OCI-LY3 (cell line): Measurements from ENCODE around the gene HBS1L.

Source experiments
- H2AFZ ChIP-seq: fragments of 200-600, 300-600 bp; shearing (Covaris generic); 2 replicates; pipeline ENCODE4 v1.6.0; 2014; ENCODE audit warnings: antibody characterized with exemption, low read depth, low read length
- H3K27ac ChIP-seq: fragments of 200-600, 300-600 bp; sonication (generic); 2 replicates; pipeline ENCODE4 v1.5.1; 2014; ENCODE audit warnings: mild to moderate bottlenecking, low read length, moderate library complexity, mixed read lengths
- H3K27me3 ChIP-seq: fragments of 200-600, 300-600 bp; sonication (generic); 2 replicates; pipeline ENCODE4 v1.6.1; 2014; ENCODE audit warnings: low read depth, low read length, mixed read lengths
- H3K36me3 ChIP-seq: fragments of 200-600, 300-600 bp; sonication (generic); replicated peaks from 2 replicates; pipeline ENCODE3; 2014; ENCODE audit warnings: low read depth, low read length, mixed read lengths
- H3K4me1 ChIP-seq: fragments of 300-600, 200-600 bp; sonication (generic); 2 replicates; pipeline ENCODE4 v1.6.1; 2014; ENCODE audit warnings: low read length, mixed read lengths
- H3K4me2 ChIP-seq: fragments of 200-600, 300-600 bp; sonication (generic); 2 replicates; pipeline ENCODE4 v1.6.1; 2014; ENCODE audit warnings: low read length, mixed read lengths
- H3K4me3 ChIP-seq: fragments of 300-600, 200-600 bp; sonication (generic); 2 replicates; pipeline ENCODE4 v1.5.1; 2014; ENCODE audit warnings: antibody characterized with exemption, mild to moderate bottlenecking, low read length, moderate library complexity
- H3K79me2 ChIP-seq: fragments of 300-600, 200-600 bp; shearing (Covaris generic); 2 replicates; pipeline ENCODE4 v1.6.1; 2014; ENCODE audit warnings: mild to moderate bottlenecking, low read length, mixed read lengths
- H3K9ac ChIP-seq: fragments of 300-600, 200-600 bp; shearing (Covaris generic); 2 replicates; pipeline ENCODE4 v1.6.0; 2014; ENCODE audit warnings: mild to moderate bottlenecking, low read length, moderate library complexity
- H3K9me3 ChIP-seq: fragments of 200-600, 300-600 bp; shearing (Covaris generic); 2 replicates; pipeline ENCODE4 v1.6.1; 2014; ENCODE audit warnings: low read length, mixed read lengths; ENCODE audit not compliant: insufficient read depth
- H4K20me1 ChIP-seq: fragments of 200-600, 300-600 bp; sonication (generic); 2 replicates; pipeline ENCODE4 v1.6.1; 2016; ENCODE audit warnings: low read length, mixed read lengths; ENCODE audit not compliant: insufficient read depth
- CTCF ChIP-seq: fragments of 200-600, 300-600 bp; sonication (generic); IDR thresholded peaks from 2 replicates; pipeline ENCODE4 v1.5.1; 2014; ENCODE audit warnings: antibody characterized with exemption, low read length, low read depth
- EZH2phosphoT487 ChIP-seq: fragments of 200-600 bp; shearing (Covaris generic); IDR thresholded peaks from 2 replicates; pipeline ENCODE4 v1.6.1; 2018; ENCODE audit warnings: antibody characterized with exemption, mixed run types, low read depth

Gene HBS1L

DNA sequence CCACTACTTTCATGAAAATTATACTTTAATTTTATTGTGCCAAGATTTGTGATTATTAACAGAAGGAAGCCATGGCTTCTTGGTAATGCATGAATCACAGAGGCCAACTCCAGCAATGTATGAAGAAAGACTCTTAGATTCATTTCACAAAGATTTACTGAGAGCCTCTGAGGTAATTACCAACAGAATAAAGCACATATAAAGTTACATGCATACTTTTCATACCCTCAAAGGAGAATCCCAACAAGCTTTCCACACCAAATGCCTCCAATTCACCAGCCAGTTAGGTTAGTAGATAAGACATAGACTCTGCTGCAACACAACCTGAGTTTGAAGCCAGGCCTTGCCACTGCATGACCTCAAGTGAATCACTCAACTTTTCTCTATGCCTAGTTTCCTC, 41.9 kb downstream of the HBS1L start:
- TF ChIP-seq EZH2phosphoT487, result no peak
- no peak for TF ChIP-seq CTCF
- Histone ChIP-seq H3K36me3 (no peaks in the 10 kb centered on the region), H3K4me2 (peak overlapping the region; percentile 26; the same call in 1 of the 2 replicates), H3K27ac (no peak overlapping the region), H3K79me2 (peaks cover 15% of the 10 kb centered on the region), H3K4me1 (peaks cover 46% of the 10 kb centered on the region), H3K9ac (no peak overlapping the region), H3K9me3 (no peaks in the 10 kb centered on the region), H3K4me3 (no peak overlapping the region), H4K20me1 (peaks cover 12% of the 10 kb centered on the region; the same call in 1 of the 2 replicates), H3K27me3 (no peaks in the 10 kb centered on the region), H2AFZ (no peak overlapping the region)

DNA sequence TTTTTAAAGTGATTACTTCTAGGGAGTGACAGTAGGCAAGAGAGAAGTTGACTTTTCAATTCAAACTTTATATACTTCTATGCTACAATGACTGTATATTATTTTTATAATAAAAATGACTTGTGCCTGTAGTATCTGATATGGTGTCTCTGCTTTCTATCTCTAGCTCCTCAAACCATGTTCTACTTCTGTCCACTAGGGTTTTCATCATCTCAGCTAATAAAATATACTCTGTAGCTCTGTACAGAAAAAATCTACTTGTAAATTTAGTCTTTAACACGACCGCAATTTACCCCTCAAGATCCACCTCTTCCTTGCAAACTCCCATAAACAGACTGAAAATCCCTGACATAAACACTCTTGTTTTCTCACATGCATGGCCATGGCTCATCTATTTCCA, 42.3 kb downstream of the HBS1L start:
- H3K36me3 ChIP-seq, result no peaks in the 10 kb centered on the region
- H3K4me3 ChIP-seq, result no peak overlapping the region
- TF ChIP-seq EZH2phosphoT487 (no peak), CTCF (no peak)
- H3K4me1 ChIP-seq, result peaks cover 50% of the 10 kb centered on the region
- no peak overlapping the region for H3K9ac ChIP-seq
- H3K27me3 ChIP-seq, result no peaks in the 10 kb centered on the region
- no peak overlapping the region for H3K4me2 ChIP-seq
- no peak overlapping the region for H3K27ac ChIP-seq
- peaks cover 15% of the 10 kb centered on the region for H3K79me2 ChIP-seq
- peaks cover 12% of the 10 kb centered on the region; the same call in 1 of the 2 replicates for H4K20me1 ChIP-seq
- no peaks in the 10 kb centered on the region for H3K9me3 ChIP-seq
- H2AFZ ChIP-seq, result no peak overlapping the region

DNA sequence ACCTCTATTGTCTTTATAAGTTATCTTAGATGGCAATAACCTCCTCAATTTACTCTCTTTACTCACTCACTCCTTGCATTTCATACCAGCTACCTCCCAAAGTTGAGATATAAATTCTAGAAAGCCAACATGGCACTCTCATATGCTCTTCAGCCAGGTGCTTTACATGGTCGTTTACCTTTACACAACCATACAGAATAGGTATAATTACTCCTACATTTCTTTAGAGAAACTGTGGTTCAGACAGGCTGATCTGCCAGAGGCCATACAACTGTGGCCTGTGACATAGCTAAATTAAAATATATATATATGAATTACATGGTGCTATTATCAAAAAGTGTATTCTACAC, 45.7 kb downstream of the HBS1L start:
- no peaks in the 10 kb centered on the region for H3K9me3 ChIP-seq
- H2AFZ ChIP-seq, result no peak overlapping the region
- H3K4me2 ChIP-seq, result peak overlapping the region; percentile 70
- no peak overlapping the region; the same call in 1 of the 2 replicates for H3K9ac ChIP-seq
- peak overlapping the region; percentile 57 for H3K4me3 ChIP-seq
- peaks cover 6% of the 10 kb centered on the region; the same call in 1 of the 2 replicates for H4K20me1 ChIP-seq
- TF ChIP-seq EZH2phosphoT487 (no peak), CTCF (no peak)
- H3K27me3 ChIP-seq, result no peaks in the 10 kb centered on the region
- peaks cover 62% of the 10 kb centered on the region for H3K4me1 ChIP-seq
- H3K79me2 ChIP-seq, result peaks cover 16% of the 10 kb centered on the region
- peak overlapping the region; percentile 83 for H3K27ac ChIP-seq
- peaks cover 4% of the 10 kb centered on the region for H3K36me3 ChIP-seq

- Histone ChIP-seq H3K4me1 (peaks cover 62% of the 10 kb centered on the region), H3K4me2 (peak overlapping the region; percentile 70), H3K4me3 (peak overlapping the region; percentile 57), H3K27me3 (no peaks in the 10 kb centered on the region), H4K20me1 (peaks cover 6% of the 10 kb centered on the region; the same call in 1 of the 2 replicates), H2AFZ (no peak overlapping the region), H3K79me2 (peaks cover 15% of the 10 kb centered on the region), H3K27ac (peak overlapping the region; percentile 83), H3K9ac (peak overlapping the region; percentile 32; the same call in 1 of the 2 replicates), H3K36me3 (peaks cover 4% of the 10 kb centered on the region), H3K9me3 (no peaks in the 10 kb centered on the region)
- TF ChIP-seq EZH2phosphoT487, result no peak
- TF ChIP-seq CTCF, result no peak
These were observed 46.3 kb downstream of the HBS1L start for GRCh38 chr6:135008072-135008940.
